ENCODE measurements around the gene GPI. TPM values are rescaled to one million over a fixed set of nuclear protein-coding genes. Genes with fewer than 3 reads are reported as not detected.
"Not testable (repeated sequence)": the region's sequence is repeated elsewhere in the genome, so short reads cannot be mapped to it uniquely, and the experiment has no call there.

Gene GPI
- polyA plus RNA-seq, 1 of the 3 experiments (the other 2 are of a cell fraction): 144 TPM

DNA sequence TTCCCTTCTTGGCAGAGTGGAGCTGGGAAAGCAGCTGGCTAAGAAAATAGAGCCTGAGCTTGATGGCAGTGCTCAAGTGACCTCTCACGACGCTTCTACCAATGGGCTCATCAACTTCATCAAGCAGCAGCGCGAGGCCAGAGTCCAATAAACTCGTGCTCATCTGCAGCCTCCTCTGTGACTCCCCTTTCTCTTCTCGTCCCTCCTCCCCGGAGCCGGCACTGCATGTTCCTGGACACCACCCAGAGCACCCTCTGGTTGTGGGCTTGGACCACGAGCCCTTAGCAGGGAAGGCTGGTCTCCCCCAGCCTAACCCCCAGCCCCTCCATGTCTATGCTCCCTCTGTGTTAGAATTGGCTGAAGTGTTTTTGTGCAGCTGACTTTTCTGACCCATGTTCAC is 34.9 kb downstream of the GPI start (continued):
- TF ChIP-seq TEAD4 (IDR thresholded peaks at IDR 0.05; ENCODE audit: borderline replicate concordance, insufficient read depth) (no peak), RAD21 (IDR thresholded peaks at IDR 0.05; ENCODE audit: low read length) (no peak), FOSL2 (IDR thresholded peaks at IDR 0.05; ENCODE audit: borderline replicate concordance, low read depth) (no peak), ELF1 (IDR thresholded peaks at IDR 0.05) (no peak)

DNA sequence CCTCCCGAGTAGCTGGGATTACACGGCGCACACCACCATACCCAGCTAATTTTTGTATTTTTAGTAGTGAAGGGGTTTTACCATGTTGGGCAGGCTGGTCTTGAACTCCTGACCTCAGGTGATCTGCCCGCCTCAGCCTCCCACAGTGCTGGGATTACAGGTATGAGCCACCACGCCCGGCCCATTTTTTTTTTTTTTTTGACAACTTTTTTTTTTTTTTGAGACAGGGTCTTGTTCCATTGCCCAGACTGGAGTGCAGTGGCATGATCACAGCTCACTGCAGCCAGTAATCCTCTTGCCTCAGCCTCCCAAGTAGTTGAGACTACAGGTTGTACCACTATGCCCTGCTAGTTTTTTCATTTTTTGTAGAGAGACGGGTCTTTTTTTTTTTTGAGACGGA is 35.8 kb downstream of the GPI start:
- H3K9me2 ChIP-seq; CTCF ChIA-PET; H3K9me3 ChIP-seq; DNase-seq; H3K4me3 ChIP-seq (ENCODE audit: low read depth in 2 of 2, low read length in 1 of 2); H3K27ac ChIP-seq (ENCODE audit: low read depth in 2 of 2, low read length in 1 of 2); H3K9ac ChIP-seq; H2AFZ ChIP-seq (ENCODE audit: low read depth); H3K27me3 ChIP-seq (ENCODE audit: insufficient read depth); H4K20me1 ChIP-seq (ENCODE audit: insufficient read depth); H3K4me1 ChIP-seq (ENCODE audit: control insufficient read depth in 1 of 2, insufficient read depth in 2 of 2, low read depth in 1 of 2, low read length in 1 of 2); H3K4me2 ChIP-seq: not testable (repeated sequence)
- Histone ChIP-seq H3K79me2 (ENCODE audit: insufficient read depth) (peaks cover 13% of the 10 kb centered on the region; the same call in 1 of the 2 replicates), H3F3A (replicated peaks; ENCODE audit: insufficient read depth) (peaks cover 10% of the 10 kb centered on the region), H3K36me3 (replicated peaks in 1 of 2; ENCODE audit: control insufficient read depth in 1 of 2, insufficient read depth in 2 of 2, low read length in 1 of 2) (peaks cover 4 to 26% of the 10 kb centered on the region in 2 experiments)
- 97% methylated on average over 8 of the region's 8 CpGs for WGBS (ENCODE audit: low lambda C conversion rate)
- POLR2A ChIA-PET: interaction anchor here (0.6 kb wide), 2 partner anchors 38 to 118 kb away, joined by 3 to 6 read pairs; no protein-coding TSS in a partner anchor

DNA sequence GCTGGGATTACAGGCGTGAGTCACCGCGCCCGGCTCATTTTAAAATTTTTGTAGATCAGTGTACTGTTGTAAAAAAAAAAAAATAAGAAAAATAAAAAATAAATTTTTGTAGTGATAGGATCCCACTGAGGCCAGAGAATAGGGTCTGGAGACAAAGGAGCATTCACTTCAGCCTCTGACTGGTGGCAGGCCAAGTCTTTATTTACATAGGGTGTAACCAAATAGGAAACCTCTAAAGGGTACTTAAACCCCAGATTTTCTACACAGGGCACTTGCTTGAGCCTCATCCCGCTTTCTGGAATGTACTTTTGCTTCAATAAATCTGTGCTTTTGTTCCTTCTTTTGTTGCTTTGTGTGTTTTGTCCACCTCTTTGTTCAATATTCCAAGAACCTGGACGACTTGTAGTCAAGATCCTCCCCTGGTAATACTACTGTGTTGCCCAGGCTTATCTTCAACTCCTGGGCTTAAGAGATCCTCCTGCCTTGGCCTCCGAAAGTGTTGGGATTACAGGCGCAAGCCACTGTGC is 37.1 kb downstream of the GPI start:
- Histone ChIP-seq H3K36me3 (replicated peaks in 1 of 2; ENCODE audit: control insufficient read depth in 1 of 2, insufficient read depth in 2 of 2, low read length in 1 of 2) (peaks cover 4 to 21% of the 10 kb centered on the region in 2 experiments), H3K4me1 (ENCODE audit: control insufficient read depth in 1 of 2, insufficient read depth in 2 of 2, low read depth in 1 of 2, low read length in 1 of 2) (no peaks in the 10 kb centered on the region), H3K79me2 (ENCODE audit: insufficient read depth) (peaks cover 15% of the 10 kb centered on the region; the same call in 1 of the 2 replicates), H4K20me1 (ENCODE audit: insufficient read depth) (no peaks in the 10 kb centered on the region), H3K9me3 (no peaks in the 10 kb centered on the region), H3K4me2 (no peak overlapping the region), H3K27ac (ENCODE audit: low read depth in 2 of 2, low read length in 1 of 2) (no peak overlapping the region), H3K4me3 (ENCODE audit: low read depth in 2 of 2, low read length in 1 of 2) (no peak overlapping the region), H3K9me2 (no peaks in the 10 kb centered on the region), H3K27me3 (ENCODE audit: insufficient read depth) (no peaks in the 10 kb centered on the region), H3F3A (replicated peaks; ENCODE audit: insufficient read depth) (peaks cover 15% of the 10 kb centered on the region), H2AFZ (ENCODE audit: low read depth) (no peak overlapping the region), H3K9ac (no peak overlapping the region)
- DNase-seq: no peak
- TF ChIP-seq SIN3A (IDR thresholded peaks at IDR 0.05; ENCODE audit: borderline replicate concordance, low read depth, low read length) (no peak), GABPA (IDR thresholded peaks at IDR 0.05; ENCODE audit: low read depth) (no peak), RCOR1 (IDR thresholded peaks at IDR 0.05; ENCODE audit: low read length) (no peak), CHD2 (IDR thresholded peaks at IDR 0.05; ENCODE audit: low read length, partially characterized antibody) (no peak), ELF1 (IDR thresholded peaks at IDR 0.05) (no peak), GATA2 (CRISPR knock-in tag; IDR thresholded peaks at IDR 0.05) (no peak), RXRA (IDR thresholded peaks at IDR 0.05; ENCODE audit: borderline replicate concordance, low read depth) (no peak), TEAD4 (IDR thresholded peaks at IDR 0.05; ENCODE audit: borderline replicate concordance, insufficient read depth) (no peak), FOXM1 (IDR thresholded peaks at IDR 0.05; ENCODE audit: low read depth) (no peak)
- TF ChIP-seq, protein P1, sequence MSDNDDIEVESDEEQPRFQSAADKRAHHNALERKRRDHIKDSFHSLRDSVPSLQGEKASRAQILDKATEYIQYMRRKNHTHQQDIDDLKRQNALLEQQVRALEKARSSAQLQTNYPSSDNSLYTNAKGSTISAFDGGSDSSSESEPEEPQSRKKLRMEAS (IDR thresholded peaks at IDR 0.05; ENCODE audit: low read depth): no peak
- TF ChIP-seq, protein P2, sequence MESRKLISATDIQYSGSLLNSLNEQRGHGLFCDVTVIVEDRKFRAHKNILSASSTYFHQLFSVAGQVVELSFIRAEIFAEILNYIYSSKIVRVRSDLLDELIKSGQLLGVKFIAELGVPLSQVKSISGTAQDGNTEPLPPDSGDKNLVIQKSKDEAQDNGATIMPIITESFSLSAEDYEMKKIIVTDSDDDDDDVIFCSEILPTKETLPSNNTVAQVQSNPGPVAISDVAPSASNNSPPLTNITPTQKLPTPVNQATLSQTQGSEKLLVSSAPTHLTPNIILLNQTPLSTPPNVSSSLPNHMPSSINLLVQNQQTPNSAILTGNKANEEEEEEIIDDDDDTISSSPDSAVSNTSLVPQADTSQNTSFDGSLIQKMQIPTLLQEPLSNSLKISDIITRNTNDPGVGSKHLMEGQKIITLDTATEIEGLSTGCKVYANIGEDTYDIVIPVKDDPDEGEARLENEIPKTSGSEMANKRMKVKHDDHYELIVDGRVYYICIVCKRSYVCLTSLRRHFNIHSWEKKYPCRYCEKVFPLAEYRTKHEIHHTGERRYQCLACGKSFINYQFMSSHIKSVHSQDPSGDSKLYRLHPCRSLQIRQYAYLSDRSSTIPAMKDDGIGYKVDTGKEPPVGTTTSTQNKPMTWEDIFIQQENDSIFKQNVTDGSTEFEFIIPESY (IDR thresholded peaks at IDR 0.05; ENCODE audit: borderline replicate concordance, low read depth): no peak
- TF ChIP-seq, protein P3, sequence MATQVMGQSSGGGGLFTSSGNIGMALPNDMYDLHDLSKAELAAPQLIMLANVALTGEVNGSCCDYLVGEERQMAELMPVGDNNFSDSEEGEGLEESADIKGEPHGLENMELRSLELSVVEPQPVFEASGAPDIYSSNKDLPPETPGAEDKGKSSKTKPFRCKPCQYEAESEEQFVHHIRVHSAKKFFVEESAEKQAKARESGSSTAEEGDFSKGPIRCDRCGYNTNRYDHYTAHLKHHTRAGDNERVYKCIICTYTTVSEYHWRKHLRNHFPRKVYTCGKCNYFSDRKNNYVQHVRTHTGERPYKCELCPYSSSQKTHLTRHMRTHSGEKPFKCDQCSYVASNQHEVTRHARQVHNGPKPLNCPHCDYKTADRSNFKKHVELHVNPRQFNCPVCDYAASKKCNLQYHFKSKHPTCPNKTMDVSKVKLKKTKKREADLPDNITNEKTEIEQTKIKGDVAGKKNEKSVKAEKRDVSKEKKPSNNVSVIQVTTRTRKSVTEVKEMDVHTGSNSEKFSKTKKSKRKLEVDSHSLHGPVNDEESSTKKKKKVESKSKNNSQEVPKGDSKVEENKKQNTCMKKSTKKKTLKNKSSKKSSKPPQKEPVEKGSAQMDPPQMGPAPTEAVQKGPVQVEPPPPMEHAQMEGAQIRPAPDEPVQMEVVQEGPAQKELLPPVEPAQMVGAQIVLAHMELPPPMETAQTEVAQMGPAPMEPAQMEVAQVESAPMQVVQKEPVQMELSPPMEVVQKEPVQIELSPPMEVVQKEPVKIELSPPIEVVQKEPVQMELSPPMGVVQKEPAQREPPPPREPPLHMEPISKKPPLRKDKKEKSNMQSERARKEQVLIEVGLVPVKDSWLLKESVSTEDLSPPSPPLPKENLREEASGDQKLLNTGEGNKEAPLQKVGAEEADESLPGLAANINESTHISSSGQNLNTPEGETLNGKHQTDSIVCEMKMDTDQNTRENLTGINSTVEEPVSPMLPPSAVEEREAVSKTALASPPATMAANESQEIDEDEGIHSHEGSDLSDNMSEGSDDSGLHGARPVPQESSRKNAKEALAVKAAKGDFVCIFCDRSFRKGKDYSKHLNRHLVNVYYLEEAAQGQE (IDR thresholded peaks at IDR 0.05; ENCODE audit: low read depth, low read length): no peak
- TF ChIP-seq, protein P4, sequence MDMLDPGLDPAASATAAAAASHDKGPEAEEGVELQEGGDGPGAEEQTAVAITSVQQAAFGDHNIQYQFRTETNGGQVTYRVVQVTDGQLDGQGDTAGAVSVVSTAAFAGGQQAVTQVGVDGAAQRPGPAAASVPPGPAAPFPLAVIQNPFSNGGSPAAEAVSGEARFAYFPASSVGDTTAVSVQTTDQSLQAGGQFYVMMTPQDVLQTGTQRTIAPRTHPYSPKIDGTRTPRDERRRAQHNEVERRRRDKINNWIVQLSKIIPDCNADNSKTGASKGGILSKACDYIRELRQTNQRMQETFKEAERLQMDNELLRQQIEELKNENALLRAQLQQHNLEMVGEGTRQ (IDR thresholded peaks at IDR 0.05; ENCODE audit: borderline replicate concordance, low read depth, low read length): no peak
- TF ChIP-seq, protein P5, sequence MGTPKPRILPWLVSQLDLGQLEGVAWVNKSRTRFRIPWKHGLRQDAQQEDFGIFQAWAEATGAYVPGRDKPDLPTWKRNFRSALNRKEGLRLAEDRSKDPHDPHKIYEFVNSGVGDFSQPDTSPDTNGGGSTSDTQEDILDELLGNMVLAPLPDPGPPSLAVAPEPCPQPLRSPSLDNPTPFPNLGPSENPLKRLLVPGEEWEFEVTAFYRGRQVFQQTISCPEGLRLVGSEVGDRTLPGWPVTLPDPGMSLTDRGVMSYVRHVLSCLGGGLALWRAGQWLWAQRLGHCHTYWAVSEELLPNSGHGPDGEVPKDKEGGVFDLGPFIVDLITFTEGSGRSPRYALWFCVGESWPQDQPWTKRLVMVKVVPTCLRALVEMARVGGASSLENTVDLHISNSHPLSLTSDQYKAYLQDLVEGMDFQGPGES (IDR thresholded peaks at IDR 0.05; ENCODE audit: low read depth, low read length): no peak
- POLR2A ChIA-PET: no interaction called here
- WGBS (ENCODE audit: low lambda C conversion rate): 90% methylated on average over 8 of the region's 8 CpGs
- CTCF ChIA-PET: no interaction called here
